ENCODE results near the gene TSACC. TPM values are rescaled to one million over a fixed set of nuclear protein-coding genes. Genes with fewer than 3 reads are reported as not detected.

TSACC gene
- total RNA-seq, 4 donors from 2014 or later, result 3.2 TPM; not detected in 3

- WGBS, 2 donors, result 62% methylated on average over 20 of the region's 20 CpGs
- no peak for DNase-seq (ENCODE audit: low spot score in 2 of 2)
- H3K4me3 ChIP-seq (ENCODE audit: low read depth, poor library complexity, severe bottlenecking), result no peak overlapping the region
- intact Hi-C loops (cut with DNase I; ENCODE audit: low total_unique reads), result no loop called here
- TF ChIP-seq POLR2A (IDR thresholded peaks at IDR 0.05) (no peak), CTCF (IDR thresholded peaks at IDR 0.05) (no peak)
These were observed 52.4 kb downstream of the TSACC start for GRCh38 chr1:156390469-156391365.

- no peak overlapping the region for H3K4me3 ChIP-seq (ENCODE audit: low read depth, poor library complexity, severe bottlenecking)
- intact Hi-C loops (cut with DNase I; ENCODE audit: low total_unique reads), result no loop called here
- no peak for TF ChIP-seq POLR2A (IDR thresholded peaks at IDR 0.05)
- TF ChIP-seq CTCF (IDR thresholded peaks at IDR 0.05), result no peak
- DNase-seq (ENCODE audit: low spot score in 2 of 2), result no peak
- 84 to 92% methylated on average over 6 of the region's 11 CpGs for WGBS, 2 donors
These were observed 53.0 kb downstream of the TSACC start for GRCh38 chr1:156391366-156391677.

- intact Hi-C loops (cut with DNase I; ENCODE audit: low total_unique reads), result no loop called here
- H3K4me3 ChIP-seq (ENCODE audit: low read depth, poor library complexity, severe bottlenecking), result no peak overlapping the region
- DNase-seq (ENCODE audit: low spot score in 2 of 2), result no peak
- 76 to 78% methylated on average over 7 to 8 of the region's 8 CpGs for WGBS, 2 donors
- TF ChIP-seq CTCF (IDR thresholded peaks at IDR 0.05) (no peak), POLR2A (IDR thresholded peaks at IDR 0.05) (no peak)
These were observed 53.4 kb downstream of the TSACC start for GRCh38 chr1:156391701-156392100.

- TF ChIP-seq CTCF (IDR thresholded peaks at IDR 0.05) (no peak), POLR2A (IDR thresholded peaks at IDR 0.05) (no peak)
- H3K4me3 ChIP-seq (ENCODE audit: low read depth, poor library complexity, severe bottlenecking), result no peak overlapping the region
- 86 to 89% methylated on average over 13 of the region's 13 CpGs for WGBS, 2 donors
- intact Hi-C loops (cut with DNase I; ENCODE audit: low total_unique reads), result no loop called here
- DNase-seq (ENCODE audit: low spot score in 2 of 2), result no peak
These were observed 54.1 kb downstream of the TSACC start for GRCh38 chr1:156392452-156392853.

DNA sequence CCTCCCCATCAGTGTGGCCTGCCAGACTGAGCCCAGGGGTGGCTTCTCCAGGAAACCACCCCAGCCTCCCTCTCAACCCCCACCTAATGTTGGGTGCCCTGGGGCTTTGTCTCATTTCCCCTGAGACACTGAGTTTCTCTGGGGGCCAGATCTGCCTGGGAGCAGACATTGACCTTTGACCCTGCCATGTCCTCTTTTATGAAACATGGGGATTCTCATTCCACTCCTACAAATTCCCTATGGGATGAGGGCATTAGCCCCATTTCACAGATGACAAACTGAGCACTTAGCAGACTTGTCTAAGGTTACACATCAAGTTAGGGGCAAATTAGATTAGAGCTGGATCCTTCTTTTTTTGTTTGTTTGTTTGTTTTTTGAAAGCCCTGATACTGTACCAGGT is 54.8 kb downstream of the TSACC start:
- no peak for DNase-seq (ENCODE audit: low spot score in 2 of 2)
- TF ChIP-seq CTCF (IDR thresholded peaks at IDR 0.05) (no peak), POLR2A (IDR thresholded peaks at IDR 0.05) (no peak)
- no peak overlapping the region for H3K4me3 ChIP-seq (ENCODE audit: low read depth, poor library complexity, severe bottlenecking)
- intact Hi-C loops (cut with DNase I; ENCODE audit: low total_unique reads), result no loop called here

DNA sequence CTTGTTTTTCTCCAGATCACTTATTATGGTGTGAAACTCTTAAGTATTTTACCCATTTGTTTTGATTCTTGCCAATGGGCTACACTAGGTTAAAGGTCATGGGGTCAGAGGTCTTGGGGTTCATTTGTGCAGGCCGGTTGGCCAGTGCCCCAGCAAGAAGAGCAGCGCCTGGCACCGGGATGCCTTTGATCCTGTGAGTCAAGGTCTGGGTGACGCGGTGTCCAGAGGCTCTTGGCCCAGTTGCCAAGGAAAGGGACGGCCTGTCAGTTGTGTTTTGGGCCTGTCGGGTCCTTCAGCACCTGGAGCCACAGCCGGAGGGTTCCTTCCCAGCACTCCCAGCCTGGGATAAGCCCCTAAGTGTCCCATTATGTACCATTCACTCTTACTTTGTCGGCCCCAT is 55.8 kb downstream of the TSACC start:
- 90% methylated on average over 9 of the region's 9 CpGs for WGBS, 2 donors
- no peak for DNase-seq (ENCODE audit: low spot score in 2 of 2)
- H3K4me3 ChIP-seq (ENCODE audit: low read depth, poor library complexity, severe bottlenecking), result no peak overlapping the region
- TF ChIP-seq POLR2A (IDR thresholded peaks at IDR 0.05) (no peak), CTCF (IDR thresholded peaks at IDR 0.05) (no peak)
- intact Hi-C loops (cut with DNase I; ENCODE audit: low total_unique reads), result no loop called here

Data from lower leg skin (tissue), 4 donors.